C4-2B (cell line): ENCODE measurements around the gene ATP6V1B1.

Experiments
- H3K27ac ChIP-seq: fragments of 450-650 bp; 2 replicates; pipeline ENCODE4 v1.5.1; 2017
- ZFX ChIP-seq: fragments of 450-650 bp; IDR thresholded peaks from 2 replicates; pipeline ENCODE4 v1.6.1; 2017
- TF ChIP-seq, protein P1 (sequence below): fragments of 450-650 bp; conservative IDR thresholded peaks from 2 replicates; pipeline ENCODE4 v1.5.1; 2017; ENCODE audit warnings: mild to moderate bottlenecking

Gene ATP6V1B1

DNA sequence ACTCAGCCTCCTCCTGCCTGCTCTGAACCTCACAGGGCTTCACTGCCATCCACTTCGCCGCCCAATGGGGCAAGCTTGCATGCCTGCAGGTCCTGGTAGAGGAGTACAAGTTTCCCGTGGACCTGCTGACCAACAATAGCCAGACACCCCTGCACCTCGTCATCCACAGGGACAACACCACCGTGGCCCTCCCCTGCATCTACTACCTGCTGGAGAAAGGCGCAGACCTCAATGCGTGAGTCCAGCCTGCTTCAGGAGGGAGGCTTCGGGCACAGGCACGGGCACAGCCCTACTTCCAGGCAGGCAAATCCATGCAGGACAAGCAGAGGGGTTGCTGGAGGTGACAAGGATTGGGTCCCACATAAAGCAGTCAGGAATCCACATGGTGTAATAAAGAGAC is 43.9 kb downstream of the ATP6V1B1 start:
- H3K27ac ChIP-seq, result no peak overlapping the region
- TF ChIP-seq ZFX, result no peak
- TF ChIP-seq, protein P1, sequence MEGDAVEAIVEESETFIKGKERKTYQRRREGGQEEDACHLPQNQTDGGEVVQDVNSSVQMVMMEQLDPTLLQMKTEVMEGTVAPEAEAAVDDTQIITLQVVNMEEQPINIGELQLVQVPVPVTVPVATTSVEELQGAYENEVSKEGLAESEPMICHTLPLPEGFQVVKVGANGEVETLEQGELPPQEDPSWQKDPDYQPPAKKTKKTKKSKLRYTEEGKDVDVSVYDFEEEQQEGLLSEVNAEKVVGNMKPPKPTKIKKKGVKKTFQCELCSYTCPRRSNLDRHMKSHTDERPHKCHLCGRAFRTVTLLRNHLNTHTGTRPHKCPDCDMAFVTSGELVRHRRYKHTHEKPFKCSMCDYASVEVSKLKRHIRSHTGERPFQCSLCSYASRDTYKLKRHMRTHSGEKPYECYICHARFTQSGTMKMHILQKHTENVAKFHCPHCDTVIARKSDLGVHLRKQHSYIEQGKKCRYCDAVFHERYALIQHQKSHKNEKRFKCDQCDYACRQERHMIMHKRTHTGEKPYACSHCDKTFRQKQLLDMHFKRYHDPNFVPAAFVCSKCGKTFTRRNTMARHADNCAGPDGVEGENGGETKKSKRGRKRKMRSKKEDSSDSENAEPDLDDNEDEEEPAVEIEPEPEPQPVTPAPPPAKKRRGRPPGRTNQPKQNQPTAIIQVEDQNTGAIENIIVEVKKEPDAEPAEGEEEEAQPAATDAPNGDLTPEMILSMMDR, result no peak

DNA sequence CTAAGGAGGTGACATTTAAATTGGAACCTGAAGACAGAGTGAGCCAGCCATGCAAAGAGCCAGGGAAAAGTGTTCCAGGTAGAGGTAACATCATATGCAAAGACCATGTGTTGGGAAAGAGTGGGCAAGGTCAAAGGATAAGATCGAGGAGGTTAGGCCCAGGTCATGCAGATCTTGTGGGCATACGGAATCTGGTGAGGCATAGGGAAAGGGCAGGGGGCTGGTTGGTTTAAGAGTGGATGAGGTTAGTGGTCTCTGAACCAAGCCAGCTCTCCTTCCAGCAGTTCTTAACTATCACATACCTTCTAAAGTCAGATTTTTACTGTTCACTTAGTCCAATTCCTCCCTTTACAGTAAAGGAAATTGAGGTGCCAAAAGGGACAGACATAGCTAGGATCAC is 45.7 kb downstream of the ATP6V1B1 start:
- no peak overlapping the region for H3K27ac ChIP-seq
- no peak for TF ChIP-seq ZFX
- TF ChIP-seq, protein P1, result no peak

DNA sequence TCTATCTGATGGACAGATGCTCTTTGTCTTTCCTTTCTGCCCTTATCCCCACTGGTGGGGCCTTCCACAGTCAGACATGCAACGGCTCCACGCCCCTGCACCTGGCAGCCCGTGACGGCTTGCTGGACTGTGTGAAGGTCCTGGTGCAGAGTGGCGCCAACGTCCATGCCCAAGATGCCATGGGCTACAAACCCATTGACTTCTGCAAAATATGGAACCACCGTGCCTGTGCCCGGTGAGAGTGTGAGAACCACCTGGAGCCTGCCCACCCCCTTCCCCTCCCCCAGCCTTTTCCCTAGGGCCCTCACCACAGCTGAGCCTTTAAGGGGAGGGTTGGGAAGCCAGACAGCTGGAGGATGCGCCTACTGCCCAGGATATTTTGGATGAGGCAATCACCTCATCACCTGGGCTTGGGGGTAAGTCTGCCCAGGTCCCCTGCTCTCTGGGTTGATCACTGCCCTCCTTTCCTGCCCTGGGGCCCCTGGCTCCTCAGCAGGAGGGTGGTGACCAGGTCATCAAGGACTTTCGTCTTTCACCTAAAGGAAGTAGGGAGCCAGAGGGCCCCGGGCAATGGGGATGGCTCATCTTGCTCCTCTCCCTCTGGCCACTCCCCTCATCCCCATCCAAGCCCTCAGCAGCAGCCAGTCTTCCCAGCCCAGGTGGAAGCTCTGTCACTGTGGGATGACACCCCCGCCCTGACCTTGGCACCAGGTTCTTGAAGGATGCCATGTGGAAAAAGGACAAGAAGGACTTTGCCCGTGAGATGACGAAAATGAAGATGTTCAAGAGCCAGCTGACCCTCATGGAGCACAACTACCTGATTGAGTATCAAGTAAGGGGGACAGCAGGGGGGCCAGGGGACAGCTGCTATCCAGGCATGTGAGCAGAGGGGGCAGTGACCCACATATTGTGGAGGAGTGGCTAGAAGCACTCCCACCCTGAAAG is 46.4 kb downstream of the ATP6V1B1 start:
- H3K27ac ChIP-seq, result no peak overlapping the region
- no peak for TF ChIP-seq ZFX
- TF ChIP-seq, protein P1, result no peak

DNA sequence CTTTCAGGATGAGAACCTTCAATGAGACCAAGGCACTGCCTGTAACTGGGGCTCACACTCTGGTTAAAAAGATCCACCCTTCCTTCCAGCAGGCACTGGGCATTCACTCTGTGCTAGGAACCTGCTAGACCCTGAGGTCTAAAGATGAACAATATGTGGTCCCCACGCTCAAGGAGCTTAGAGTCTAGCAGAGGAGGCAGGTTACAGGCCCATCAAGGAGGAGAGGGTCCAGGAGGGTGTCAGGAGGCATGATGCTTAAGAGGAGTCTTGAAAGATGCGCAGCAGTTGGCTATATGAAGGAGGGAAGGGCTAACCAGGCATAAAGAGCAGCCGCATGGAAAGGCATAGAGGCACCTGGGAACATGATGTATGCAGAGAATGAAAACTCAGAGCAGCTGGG is 47.3 kb downstream of the ATP6V1B1 start:
- no peak overlapping the region for H3K27ac ChIP-seq
- TF ChIP-seq, protein P1, result no peak
- no peak for TF ChIP-seq ZFX

DNA sequence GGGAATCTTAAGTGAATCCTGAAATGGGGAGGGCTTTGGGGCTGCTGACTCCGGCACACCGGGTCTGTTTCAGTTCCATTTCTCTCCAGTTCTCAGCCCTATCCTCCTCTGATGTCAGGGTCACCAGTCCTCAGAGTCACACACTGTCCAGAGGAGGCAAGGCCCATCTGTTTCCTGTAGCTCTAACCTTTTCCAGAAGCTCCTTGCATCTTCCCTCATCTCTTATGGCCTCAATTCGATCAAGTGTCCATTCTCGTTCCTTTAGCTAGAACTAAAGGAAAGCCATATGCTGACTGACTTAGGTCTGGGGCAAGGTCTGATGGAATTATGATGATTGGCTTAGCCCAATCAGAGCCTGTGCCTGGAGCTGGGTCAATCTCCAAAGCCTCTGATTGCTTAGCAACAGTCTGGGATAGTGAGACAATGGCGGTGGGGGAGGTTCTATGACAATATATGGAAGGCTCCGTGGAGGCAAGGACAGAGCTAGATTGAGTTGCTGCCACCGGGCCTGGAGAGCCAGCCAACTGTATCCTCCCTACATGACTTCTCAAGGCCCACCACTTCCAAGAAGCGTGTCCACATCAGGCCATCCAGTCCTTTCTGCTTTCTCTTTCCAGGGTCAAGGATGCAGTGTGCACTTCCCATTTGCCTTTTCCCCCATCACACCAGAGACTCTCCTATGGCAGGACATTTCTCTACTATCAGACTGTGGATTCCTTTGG is 48.0 kb downstream of the ATP6V1B1 start:
- TF ChIP-seq, protein P1, result no peak
- TF ChIP-seq ZFX, result no peak
- no peak overlapping the region for H3K27ac ChIP-seq

DNA sequence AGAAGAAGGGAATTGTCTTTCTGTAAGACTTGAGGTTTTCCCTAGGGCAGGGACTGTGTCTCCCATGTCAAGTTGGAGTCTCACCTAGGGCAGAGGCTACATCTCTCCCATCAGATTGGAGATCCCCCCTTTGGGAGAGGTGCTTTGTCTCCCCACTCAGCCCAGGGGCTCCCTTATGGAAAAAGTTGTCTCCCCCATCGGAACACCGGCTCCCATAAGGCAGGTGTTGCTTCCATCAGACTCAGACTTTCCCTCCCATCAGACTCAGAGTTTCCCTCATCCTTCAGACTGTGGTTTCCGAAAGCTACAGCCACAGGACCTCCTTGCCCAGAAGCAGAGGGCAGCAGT is 48.5 kb downstream of the ATP6V1B1 start:
- TF ChIP-seq ZFX, result no peak
- TF ChIP-seq, protein P1, result no peak
- H3K27ac ChIP-seq, result no peak overlapping the region
